GM23338 (cell line): ENCODE measurements around the gene C12orf60. TPM values are rescaled to one million over a fixed set of nuclear protein-coding genes. Genes with fewer than 3 reads are reported as not detected.

Experiments used
- ATAC-seq: fragments of 200-7000 bp; cut with Tn5 transposase; 3 replicates; pipeline ENCODE4 v1.9.1; 2020
- DNase-seq: peaks from one replicate; pipeline ENCODE4 v3.0.0-alpha.2; 2015; ENCODE audit warnings: low spot score
- H2AFZ ChIP-seq: fragments of 200-600 bp; sonication (generic); 2 replicates; pipeline ENCODE4 v1.8.0; 2016; ENCODE audit warnings: antibody characterized with exemption, mild to moderate bottlenecking, moderate library complexity
- H3F3A ChIP-seq: fragments of 200-600 bp; sonication (generic); replicated peaks from 2 replicates; pipeline ENCODE4 v1.8.0; 2017; ENCODE audit warnings: antibody characterized with exemption, mixed run types, low read depth
- H3K27ac ChIP-seq: fragments of 200-600 bp; sonication (generic); 2 replicates; pipeline ENCODE4 v1.6.1; 2016; ENCODE audit warnings: low read depth
- H3K27me3 ChIP-seq: fragments of 200-600 bp; sonication (generic); 2 replicates; pipeline ENCODE4 v1.8.0; 2016; ENCODE audit warnings: mild to moderate bottlenecking, mixed run types, moderate library complexity; ENCODE audit not compliant: insufficient read depth
- H3K36me3 ChIP-seq: fragments of 200-600 bp; sonication (generic); 2 replicates; pipeline ENCODE4 v1.8.0; 2016; ENCODE audit warnings: mild to moderate bottlenecking; ENCODE audit not compliant: insufficient read depth
- H3K4me1 ChIP-seq: fragments of 200-600 bp; sonication (generic); 2 replicates; pipeline ENCODE4 v1.8.0; 2016; ENCODE audit warnings: mild to moderate bottlenecking, moderate library complexity; ENCODE audit not compliant: insufficient read depth
- H3K4me2 ChIP-seq: fragments of 200-600 bp; sonication (generic); 2 replicates; pipeline ENCODE4 v1.7.1; 2017; ENCODE audit warnings: mixed run types
- H3K4me3 ChIP-seq: fragments of 200-600 bp; sonication (generic); 2 replicates; pipeline ENCODE4 v1.6.1; 2016; ENCODE audit warnings: mixed run types
- H3K79me2 ChIP-seq: fragments of 200-600 bp; sonication (generic); replicated peaks from 2 replicates; pipeline ENCODE4 v1.8.0; 2017; ENCODE audit warnings: mild to moderate bottlenecking; ENCODE audit not compliant: insufficient read depth
- H3K9me2 ChIP-seq: fragments of 200-600 bp; sonication (generic); 2 replicates; pipeline ENCODE4 v1.8.0; 2017; ENCODE audit not compliant: insufficient read depth
- H4K20me1 ChIP-seq: fragments of 200-600 bp; sonication (generic); replicated peaks from 2 replicates; pipeline ENCODE4 v1.8.0; 2017; ENCODE audit warnings: mild to moderate bottlenecking; ENCODE audit not compliant: insufficient read depth
- H3K27ac Mint-ChIP-seq: 2 replicates; pipeline ENCODE4 v1.8.0; 2020; ENCODE audit warnings: inconsistent platforms, mild to moderate bottlenecking, moderate library complexity, mixed read lengths
- H3K27me3 Mint-ChIP-seq: 3 replicates; pipeline ENCODE4 v1.8.0; 2022; ENCODE audit warnings: low read depth, mild to moderate bottlenecking, moderate library complexity, mixed read lengths, inconsistent platforms; ENCODE audit not compliant: insufficient read depth, poor library complexity
- H3K36me3 Mint-ChIP-seq: 3 replicates; pipeline ENCODE4 v1.8.0; 2021; ENCODE audit warnings: low read depth, mild to moderate bottlenecking, inconsistent platforms, moderate library complexity, mixed read lengths
- H3K4me1 Mint-ChIP-seq: 3 replicates; pipeline ENCODE4 v1.8.0; 2020; ENCODE audit warnings: mild to moderate bottlenecking, inconsistent platforms, mixed read lengths
- H3K4me3 Mint-ChIP-seq: 3 replicates; pipeline ENCODE4 v1.8.0; 2021; ENCODE audit warnings: moderate library complexity, mild to moderate bottlenecking, inconsistent platforms, mixed read lengths
- H3K9me3 Mint-ChIP-seq: 3 replicates; pipeline ENCODE4 v1.8.0; 2020; ENCODE audit warnings: moderate library complexity, mild to moderate bottlenecking, inconsistent platforms, mixed read lengths
- CREB1 ChIP-seq: fragments of 250-450 bp; sonication (Bioruptor Pico); IDR thresholded peaks from 2 replicates; pipeline ENCODE4 v1.5.0; 2020; ENCODE audit warnings: low read depth, mild to moderate bottlenecking, moderate library complexity
- CTCF ChIP-seq, 2 experiments: fragments of 200-600 bp in 1 of 2; sonication (generic) in 1 of 2; conservative IDR thresholded peaks; 2 replicates each; pipeline versions ENCODE4 v1.5.1 to v1.6.1; 2016 to 2017; ENCODE audit warnings: antibody characterized with exemption in 2 of 2, low read depth in 2 of 2, mild to moderate bottlenecking in 2 of 2, moderate library complexity in 1 of 2
- ETS1 ChIP-seq: IDR thresholded peaks from 2 replicates; pipeline ENCODE4 v1.6.1; 2016; ENCODE audit warnings: antibody characterized with exemption
- EZH2 ChIP-seq: fragments of 200-600 bp; sonication (generic); IDR thresholded peaks from one replicate; pipeline ENCODE4 v1.8.0; 2017; ENCODE audit warnings: antibody characterized with exemption, mild to moderate bottlenecking, low read depth; ENCODE audit not compliant: unreplicated experiment
- EZH2phosphoT487 ChIP-seq: fragments of 200-600 bp; sonication (generic); IDR thresholded peaks from one replicate; pipeline ENCODE4 v1.8.1; 2018; ENCODE audit warnings: antibody characterized with exemption; ENCODE audit not compliant: unreplicated experiment
- JUNB ChIP-seq: IDR thresholded peaks from one replicate; pipeline ENCODE4 v1.6.1; 2016; ENCODE audit warnings: antibody characterized with exemption; ENCODE audit not compliant: unreplicated experiment
- NANOG ChIP-seq: IDR thresholded peaks from 2 replicates; pipeline ENCODE4 v1.6.1; 2016; ENCODE audit warnings: antibody characterized with exemption, borderline replicate concordance
- POLR2AphosphoS5 ChIP-seq: IDR thresholded peaks from 2 replicates; pipeline ENCODE4 v1.6.1; 2016; ENCODE audit warnings: antibody characterized with exemption, low read depth
- REST ChIP-seq: IDR thresholded peaks from one replicate; pipeline ENCODE4 v1.6.1; 2018; ENCODE audit warnings: antibody characterized with exemption; ENCODE audit not compliant: unreplicated experiment
- ZNF331 ChIP-seq: fragments of 250-450 bp; sonication (Bioruptor Pico); IDR thresholded peaks from 2 replicates; pipeline ENCODE4 v1.5.0; 2020; ENCODE audit warnings: low read depth, mild to moderate bottlenecking, moderate library complexity
- ZNF462 ChIP-seq: fragments of 250-450 bp; sonication (Bioruptor Pico); IDR thresholded peaks from 2 replicates; pipeline ENCODE4 v1.5.0; 2020; ENCODE audit warnings: mild to moderate bottlenecking, moderate library complexity
- polyA plus RNA-seq: library from polyadenylated mRNA; unstranded; fragments of >200 nt; fragmentation: Nextera tagmentation; extraction: Ambion mirVana; gene quantifications from 2 replicates; pipeline ENCODE4 v1.2.1, GENCODE V29; 2016
- total RNA-seq: library from RNA; depleted of rRNA; stranded (reverse); fragments of >200 nt; shearing (Covaris generic); gene quantifications from 2 replicates; pipeline ENCODE4 v1.2.3, GENCODE V29; 2014

Gene C12orf60
- total and polyA plus RNA-seq, 2 experiments from 2014 or later: 1.7 to 2.3 TPM

GRCh38 chr12:14871247-14871646, 67.8 kb downstream of the C12orf60 start (continued):
- TF ChIP-seq ETS1 (no peak), REST (no peak), CREB1 (CRISPR knock-in tag) (no peak)

- Mint-ChIP-seq H3K4me1 (no peaks in the 10 kb centered on the region), H3K27me3 (peaks cover 2% of the 10 kb centered on the region), H3K9me3 (peaks cover 24% of the 10 kb centered on the region), H3K27ac (no peak overlapping the region), H3K36me3 (peaks cover 15% of the 10 kb centered on the region), H3K4me3 (no peak overlapping the region)
- peaks cover 10% of the 10 kb centered on the region; the same call in 1 of the 2 replicates for H3K36me3 ChIP-seq
- H3K27ac ChIP-seq: no peak overlapping the region
- no peaks in the 10 kb centered on the region for H3F3A ChIP-seq
- no peaks in the 10 kb centered on the region for H3K27me3 ChIP-seq
- no peaks in the 10 kb centered on the region for H3K9me2 ChIP-seq
- no peaks in the 10 kb centered on the region for H3K4me1 ChIP-seq
- H3K4me2 ChIP-seq: no peak overlapping the region
- ATAC-seq: no peak
- DNase-seq: no peak
- H4K20me1 ChIP-seq: no peaks in the 10 kb centered on the region
- H3K79me2 ChIP-seq: no peaks in the 10 kb centered on the region
- H3K4me3 ChIP-seq: no peak overlapping the region
- no peak overlapping the region for H2AFZ ChIP-seq
- TF ChIP-seq POLR2AphosphoS5: no peak
- no peak for TF ChIP-seq ETS1
- no peak for TF ChIP-seq CTCF (conservative IDR thresholded peaks at IDR 0.05; ENCODE audit: low read depth in 2 of 2)
- no peak for TF ChIP-seq ZNF462
- TF ChIP-seq JUNB: no peak
- TF ChIP-seq EZH2: no peak
- no peak for TF ChIP-seq NANOG
- no peak for TF ChIP-seq EZH2phosphoT487
- TF ChIP-seq ZNF331: no peak
Measured at GRCh38 chr12:14871886-14872285, 68.4 kb downstream of the C12orf60 start.
